GM20000 (cell line): ENCODE results near the gene DESI1.

Source experiments
- DNase-seq: peaks from one replicate; pipeline ENCODE4 v3.0.0; 2012; ENCODE audit warnings: low spot score
- TF ChIP-seq, protein P1 (sequence below): IDR thresholded peaks from 2 replicates; pipeline ENCODE4 v1.5.1; 2012; ENCODE audit warnings: mild to moderate bottlenecking, control low read depth; ENCODE audit errors: extremely low read depth, missing control alignments

The DESI1 gene

DNA sequence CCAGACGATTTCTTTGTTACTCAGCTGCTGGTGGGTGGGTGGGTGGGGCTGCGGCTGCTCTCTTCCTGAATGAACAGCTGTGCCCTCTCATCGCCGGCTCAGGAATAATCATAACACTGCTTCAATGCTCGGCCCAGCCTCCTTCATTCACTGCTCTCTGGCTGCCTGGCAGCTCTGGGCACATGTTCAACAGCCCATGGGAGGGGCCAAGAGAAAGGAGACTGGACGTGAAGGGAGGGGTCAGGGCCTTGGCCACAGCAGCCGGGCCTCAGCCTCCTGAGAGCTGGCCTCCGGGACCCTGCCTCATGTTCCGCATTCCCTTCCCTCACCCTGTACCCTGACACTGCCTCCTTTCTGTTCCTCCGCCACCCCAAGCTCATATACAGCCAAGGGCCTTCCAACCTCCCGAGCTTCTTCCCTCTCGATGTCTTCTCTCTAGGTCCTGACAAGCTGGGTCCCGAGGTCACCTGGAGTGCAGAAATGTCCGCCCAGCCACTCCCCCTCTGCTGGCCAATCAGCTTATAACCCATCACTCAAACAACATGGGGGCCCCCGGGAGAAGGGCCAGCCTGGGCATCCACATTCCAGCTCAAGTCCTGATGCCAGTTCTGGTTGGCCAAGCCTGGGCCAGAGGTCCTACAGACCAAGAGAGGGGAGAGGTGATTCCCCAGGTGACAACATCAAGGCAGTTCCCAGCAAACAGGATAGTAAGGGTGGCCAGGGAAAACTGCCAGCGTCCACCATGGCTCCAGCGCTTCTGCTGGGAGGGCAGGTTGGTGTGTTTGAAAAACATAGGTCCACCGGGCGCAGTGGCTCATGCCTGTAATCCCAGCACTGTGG lies 63.2 kb downstream of the DESI1 start:
- no peak for DNase-seq
- TF ChIP-seq, protein P1, sequence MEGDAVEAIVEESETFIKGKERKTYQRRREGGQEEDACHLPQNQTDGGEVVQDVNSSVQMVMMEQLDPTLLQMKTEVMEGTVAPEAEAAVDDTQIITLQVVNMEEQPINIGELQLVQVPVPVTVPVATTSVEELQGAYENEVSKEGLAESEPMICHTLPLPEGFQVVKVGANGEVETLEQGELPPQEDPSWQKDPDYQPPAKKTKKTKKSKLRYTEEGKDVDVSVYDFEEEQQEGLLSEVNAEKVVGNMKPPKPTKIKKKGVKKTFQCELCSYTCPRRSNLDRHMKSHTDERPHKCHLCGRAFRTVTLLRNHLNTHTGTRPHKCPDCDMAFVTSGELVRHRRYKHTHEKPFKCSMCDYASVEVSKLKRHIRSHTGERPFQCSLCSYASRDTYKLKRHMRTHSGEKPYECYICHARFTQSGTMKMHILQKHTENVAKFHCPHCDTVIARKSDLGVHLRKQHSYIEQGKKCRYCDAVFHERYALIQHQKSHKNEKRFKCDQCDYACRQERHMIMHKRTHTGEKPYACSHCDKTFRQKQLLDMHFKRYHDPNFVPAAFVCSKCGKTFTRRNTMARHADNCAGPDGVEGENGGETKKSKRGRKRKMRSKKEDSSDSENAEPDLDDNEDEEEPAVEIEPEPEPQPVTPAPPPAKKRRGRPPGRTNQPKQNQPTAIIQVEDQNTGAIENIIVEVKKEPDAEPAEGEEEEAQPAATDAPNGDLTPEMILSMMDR: no peak

DNA sequence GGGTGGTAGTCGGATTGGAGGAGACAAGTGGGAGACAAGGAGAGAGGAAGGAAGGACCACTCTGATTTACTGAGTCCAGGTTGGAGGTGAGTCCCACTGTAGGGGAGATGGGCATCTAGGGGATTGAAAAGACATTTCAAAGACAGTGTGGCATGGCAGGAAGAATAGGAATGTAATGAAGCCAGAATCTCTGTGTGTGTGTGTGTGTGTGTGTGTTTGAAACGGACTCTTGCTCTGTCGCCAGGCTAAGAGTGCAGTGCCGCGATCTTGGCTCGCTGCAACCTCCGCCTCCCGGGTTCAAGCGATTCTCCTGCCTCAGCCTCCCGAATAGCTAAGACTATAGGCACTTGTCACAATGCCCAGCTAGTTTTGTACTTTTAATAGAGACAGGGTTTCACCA lies 64.3 kb downstream of the DESI1 start:
- no peak for DNase-seq
- TF ChIP-seq, protein P1: no peak

DNA sequence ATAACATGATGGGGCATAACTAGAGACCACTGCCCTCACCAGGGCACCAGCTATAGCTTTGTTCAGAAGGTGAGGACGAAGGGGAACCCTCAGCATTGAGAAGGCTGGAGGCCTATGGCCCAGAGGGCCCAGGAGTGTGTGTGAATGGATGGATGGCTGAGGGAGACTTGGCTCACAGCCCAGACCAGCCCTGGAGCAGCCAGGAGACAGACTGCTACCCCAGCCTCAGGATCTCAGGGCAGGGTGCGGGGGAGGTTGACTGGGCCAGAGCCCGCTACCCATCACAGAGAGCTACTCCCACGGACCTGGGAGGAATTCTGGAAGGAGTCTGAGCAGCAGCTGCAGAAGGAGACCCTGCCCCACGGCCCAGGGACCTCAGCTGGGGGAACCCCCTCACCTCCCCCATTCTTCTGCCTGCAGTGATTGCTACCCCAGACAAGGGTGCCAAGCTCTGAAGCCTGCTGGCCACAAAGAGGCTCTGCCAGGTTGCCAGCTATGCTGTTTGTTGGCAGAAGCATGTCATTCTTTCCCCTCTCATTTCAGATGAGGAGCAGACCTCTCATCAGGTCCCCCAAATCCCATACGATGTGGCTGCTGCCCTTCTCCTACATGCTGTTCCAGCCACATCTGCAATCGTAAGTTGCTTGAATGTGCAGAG lies 65.4 kb downstream of the DESI1 start:
- DNase-seq: no peak
- TF ChIP-seq, protein P1: no peak

DNA sequence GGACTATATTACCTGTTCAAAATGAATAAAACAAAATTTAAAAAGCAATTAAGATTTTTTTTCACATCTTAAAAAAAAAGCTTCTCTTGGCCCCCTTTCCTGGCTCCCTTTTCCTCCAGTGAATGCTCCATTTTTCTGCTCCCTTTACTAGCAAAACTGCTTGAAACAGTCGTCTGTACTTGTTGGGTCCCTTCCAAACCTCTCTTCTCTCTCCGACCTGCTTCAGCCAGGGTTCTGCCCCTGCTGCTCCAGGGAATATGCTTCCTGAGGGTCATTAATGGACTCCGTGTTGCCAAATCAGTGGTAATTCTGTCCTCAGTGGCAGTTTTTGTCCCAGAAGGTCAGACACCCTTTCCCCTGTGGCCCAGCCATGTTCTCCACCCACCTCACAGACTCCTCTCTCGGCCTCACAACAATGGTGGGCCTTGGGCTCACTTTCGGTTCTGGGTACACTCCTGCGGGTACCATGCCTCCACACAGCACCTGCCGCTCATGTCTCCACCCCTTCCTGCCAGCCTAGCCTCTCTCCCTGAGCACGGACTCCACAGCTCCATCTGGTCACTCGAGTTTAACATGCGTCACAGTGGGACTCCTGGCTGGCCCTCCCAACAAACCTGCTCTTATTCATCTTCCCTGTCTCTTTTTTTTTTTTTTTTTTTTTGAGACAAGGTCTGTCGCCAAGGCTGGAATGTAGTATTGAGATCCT lies 68.8 kb downstream of the DESI1 start:
- DNase-seq: no peak
- TF ChIP-seq, protein P1: no peak

DNA sequence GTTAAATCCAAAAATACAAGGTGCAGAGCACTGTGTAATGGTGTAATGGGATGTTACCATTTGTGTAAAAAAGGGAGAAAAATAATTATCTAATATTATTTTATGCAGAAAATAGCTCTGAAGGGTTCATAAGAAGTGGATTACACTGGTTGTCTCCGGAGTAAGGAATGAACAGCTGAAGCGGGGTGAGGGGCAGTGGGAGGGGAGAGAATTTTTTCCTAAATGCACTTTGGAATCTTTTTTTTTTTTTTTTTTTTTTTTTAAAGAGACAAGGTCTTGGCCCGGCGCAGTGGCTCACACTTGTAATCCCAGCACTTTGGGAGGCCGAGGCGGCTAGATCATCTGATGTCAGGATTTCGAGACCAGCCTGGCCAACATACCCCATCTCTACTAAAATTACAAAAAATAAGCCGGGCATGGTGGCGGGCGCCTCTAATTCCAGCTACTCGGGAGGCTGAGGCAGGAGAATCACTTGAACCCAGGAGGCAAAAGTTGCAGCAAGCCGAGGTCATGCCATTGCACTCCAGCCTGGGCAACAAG lies 69.8 kb downstream of the DESI1 start:
- TF ChIP-seq, protein P1: no peak
- DNase-seq: no peak

DNA sequence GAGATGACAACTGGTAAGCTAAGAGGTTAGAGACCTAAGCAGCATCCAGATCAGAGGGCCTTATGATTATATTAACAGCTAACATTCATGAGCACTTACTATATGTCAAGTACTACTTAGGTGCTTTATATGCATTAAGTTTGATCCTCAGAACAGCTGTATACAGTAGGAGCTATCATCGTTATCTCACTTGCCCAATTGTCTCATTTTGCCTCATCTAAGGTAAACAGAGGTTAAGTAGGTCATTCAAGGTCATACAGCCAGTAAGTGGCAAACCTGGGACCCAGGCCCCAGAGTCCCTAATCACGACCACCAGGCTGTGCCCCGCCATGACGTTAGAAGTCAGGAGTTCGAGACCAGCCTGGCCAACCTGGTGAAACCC lies 72.0 kb downstream of the DESI1 start:
- TF ChIP-seq, protein P1: no peak
- no peak for DNase-seq
